ENCODE measurements around the gene ZEB2. TPM values are rescaled to one million over a fixed set of nuclear protein-coding genes. Genes with fewer than 3 reads are reported as not detected.

The ZEB2 gene
- total RNA-seq, 2 experiments from 2014 or later = 19.4 to 20.6 TPM

- POLR2A ChIA-PET = no interaction called here
- H3K4me3 Mint-ChIP-seq = no peak overlapping the region
- no peaks in the 10 kb centered on the region for H3K27me3 Mint-ChIP-seq
- no peaks in the 10 kb centered on the region for H3K9me3 Mint-ChIP-seq
- no peak overlapping the region for H3K27ac Mint-ChIP-seq
- CTCF ChIA-PET = no interaction called here
- H3K4me1 Mint-ChIP-seq = peaks cover 15% of the 10 kb centered on the region
- H3K36me3 Mint-ChIP-seq (ENCODE audit: low read depth) = peaks cover 7% of the 10 kb centered on the region
- no peak for DNase-seq
These were observed 55.2 kb downstream of the ZEB2 start for GRCh38 chr2:144464730-144465129.

GRCh38 chr2:144463266-144463665 lies 56.7 kb downstream of the ZEB2 start:
- ChIA-PET POLR2A (no interaction called here), CTCF (no interaction called here)
- no peaks in the 10 kb centered on the region for H3K27me3 Mint-ChIP-seq
- no peak for DNase-seq
- H3K27ac Mint-ChIP-seq = no peak overlapping the region
- no peaks in the 10 kb centered on the region for H3K9me3 Mint-ChIP-seq
- H3K4me3 Mint-ChIP-seq = no peak overlapping the region
- peaks cover 26% of the 10 kb centered on the region for H3K4me1 Mint-ChIP-seq
- H3K36me3 Mint-ChIP-seq (ENCODE audit: low read depth) = peaks cover 7% of the 10 kb centered on the region

- H3K27me3 Mint-ChIP-seq = no peaks in the 10 kb centered on the region
- no peak overlapping the region for H3K4me3 Mint-ChIP-seq
- no peaks in the 10 kb centered on the region for H3K9me3 Mint-ChIP-seq
- no peak for DNase-seq
- peaks cover 24% of the 10 kb centered on the region for H3K4me1 Mint-ChIP-seq
- ChIA-PET POLR2A (no interaction called here), CTCF (no interaction called here)
- H3K36me3 Mint-ChIP-seq (ENCODE audit: low read depth) = peaks cover 4% of the 10 kb centered on the region
- H3K27ac Mint-ChIP-seq = no peak overlapping the region
These were observed 57.7 kb downstream of the ZEB2 start for GRCh38 chr2:144462266-144462665.

- ChIA-PET CTCF (no interaction called here), POLR2A (no interaction called here)
- H3K27me3 Mint-ChIP-seq = no peaks in the 10 kb centered on the region
- H3K4me3 Mint-ChIP-seq = no peak overlapping the region
- DNase-seq = no peak
- H3K27ac Mint-ChIP-seq = no peak overlapping the region
- no peaks in the 10 kb centered on the region for H3K9me3 Mint-ChIP-seq
- peaks cover 29% of the 10 kb centered on the region for H3K4me1 Mint-ChIP-seq
- H3K36me3 Mint-ChIP-seq (ENCODE audit: low read depth) = peaks cover 4% of the 10 kb centered on the region
These were observed 58.6 kb downstream of the ZEB2 start for GRCh38 chr2:144461308-144461766.

GRCh38 chr2:144460727-144461307 lies 59.1 kb downstream of the ZEB2 start:
- Mint-ChIP-seq H3K4me3 (no peak overlapping the region), H3K36me3 (ENCODE audit: low read depth) (peaks cover 4% of the 10 kb centered on the region), H3K27me3 (no peaks in the 10 kb centered on the region), H3K4me1 (peaks cover 33% of the 10 kb centered on the region), H3K27ac (no peak overlapping the region), H3K9me3 (no peaks in the 10 kb centered on the region)
- ChIA-PET POLR2A (interaction anchor here (0.8 kb wide), 1 partner anchor 10 kb away, joined by 3 read pairs; no protein-coding TSS in a partner anchor), CTCF (no interaction called here)
- DNase-seq = no peak

- ChIA-PET POLR2A (interaction anchor here (0.8 to 1.0 kb wide), 2 partner anchors 9 kb away, joined by 3 read pairs; no protein-coding TSS in a partner anchor), CTCF (interaction anchor here (0.9 kb wide), 1 partner anchor 28 kb away, joined by 3 read pairs; no protein-coding TSS in a partner anchor)
- peak; percentile 46 for DNase-seq
- H3K4me1 Mint-ChIP-seq = peaks cover 42% of the 10 kb centered on the region
- H3K27ac Mint-ChIP-seq = peak overlapping the region; percentile 72
- peaks cover 4% of the 10 kb centered on the region for H3K36me3 Mint-ChIP-seq (ENCODE audit: low read depth)
- no peaks in the 10 kb centered on the region for H3K27me3 Mint-ChIP-seq
- peak overlapping the region; percentile 2 for H3K4me3 Mint-ChIP-seq
- no peaks in the 10 kb centered on the region for H3K9me3 Mint-ChIP-seq
These were observed 60.0 kb downstream of the ZEB2 start for GRCh38 chr2:144459937-144460336.

- no peak for DNase-seq
- H3K9me3 Mint-ChIP-seq = no peaks in the 10 kb centered on the region
- ChIA-PET POLR2A (interaction anchor here (0.8 to 1.0 kb wide), 2 partner anchors 10 to 53 kb away, joined by 3 read pairs; no protein-coding TSS in a partner anchor), CTCF (interaction anchor here (0.9 kb wide), 1 partner anchor 28 kb away, joined by 3 read pairs; no protein-coding TSS in a partner anchor)
- H3K36me3 Mint-ChIP-seq (ENCODE audit: low read depth) = peaks cover 4% of the 10 kb centered on the region
- H3K27ac Mint-ChIP-seq = peak overlapping the region; percentile 72
- peaks cover 48% of the 10 kb centered on the region for H3K4me1 Mint-ChIP-seq
- no peak overlapping the region for H3K4me3 Mint-ChIP-seq
- H3K27me3 Mint-ChIP-seq = no peaks in the 10 kb centered on the region
These were observed 60.6 kb downstream of the ZEB2 start for GRCh38 chr2:144459286-144459685.

GRCh38 chr2:144458541-144458940 lies 61.4 kb downstream of the ZEB2 start:
- ChIA-PET POLR2A (no interaction called here), CTCF (no interaction called here)
- Mint-ChIP-seq H3K4me3 (no peak overlapping the region), H3K27me3 (no peaks in the 10 kb centered on the region), H3K9me3 (no peaks in the 10 kb centered on the region), H3K4me1 (peaks cover 53% of the 10 kb centered on the region), H3K36me3 (ENCODE audit: low read depth) (no peaks in the 10 kb centered on the region), H3K27ac (no peak overlapping the region)
- no peak for DNase-seq

- no peaks in the 10 kb centered on the region for H3K36me3 Mint-ChIP-seq (ENCODE audit: low read depth)
- DNase-seq = no peak
- ChIA-PET CTCF (interaction anchor here (0.7 kb wide), 1 partner anchor 184 kb away, joined by 4 read pairs; no protein-coding TSS in a partner anchor), POLR2A (no interaction called here)
- H3K27ac Mint-ChIP-seq = no peak overlapping the region
- H3K9me3 Mint-ChIP-seq = no peaks in the 10 kb centered on the region
- peaks cover 63% of the 10 kb centered on the region for H3K4me1 Mint-ChIP-seq
- no peak overlapping the region for H3K4me3 Mint-ChIP-seq
- H3K27me3 Mint-ChIP-seq = no peaks in the 10 kb centered on the region
These were observed 63.2 kb downstream of the ZEB2 start for GRCh38 chr2:144456680-144457079.

GRCh38 chr2:144455987-144456386 lies 63.9 kb downstream of the ZEB2 start:
- H3K36me3 Mint-ChIP-seq (ENCODE audit: low read depth) = no peaks in the 10 kb centered on the region
- H3K27ac Mint-ChIP-seq = no peak overlapping the region
- no peaks in the 10 kb centered on the region for H3K9me3 Mint-ChIP-seq
- peaks cover 57% of the 10 kb centered on the region for H3K4me1 Mint-ChIP-seq
- CTCF ChIA-PET = interaction anchor here (0.7 kb wide), 1 partner anchor 184 kb away, joined by 4 read pairs; no protein-coding TSS in a partner anchor
- DNase-seq = no peak
- H3K4me3 Mint-ChIP-seq = no peak overlapping the region
- POLR2A ChIA-PET = no interaction called here
- no peaks in the 10 kb centered on the region for H3K27me3 Mint-ChIP-seq

GRCh38 chr2:144454466-144455287 lies 65.2 kb downstream of the ZEB2 start:
- H3K9me3 Mint-ChIP-seq = no peaks in the 10 kb centered on the region

GRCh38 chr2:144453486-144454158 lies 66.3 kb downstream of the ZEB2 start:
- Mint-ChIP-seq H3K27me3 (no peaks in the 10 kb centered on the region), H3K4me3 (no peak overlapping the region), H3K27ac (peak overlapping the region; percentile 12), H3K36me3 (ENCODE audit: low read depth) (no peaks in the 10 kb centered on the region), H3K4me1 (peaks cover 54% of the 10 kb centered on the region), H3K9me3 (no peaks in the 10 kb centered on the region)
- ChIA-PET POLR2A (no interaction called here), CTCF (no interaction called here)
- DNase-seq = no peak

More at GRCh38 chr2:144454466-144455287, 65.2 kb downstream of the ZEB2 start:
- Mint-ChIP-seq H3K4me3 (peak overlapping the region; percentile 16), H3K4me1 (peaks cover 53% of the 10 kb centered on the region), H3K36me3 (ENCODE audit: low read depth) (no peaks in the 10 kb centered on the region), H3K27ac (peak overlapping the region; percentile 47), H3K27me3 (no peaks in the 10 kb centered on the region)
- ChIA-PET CTCF (no interaction called here), POLR2A (interaction anchor here (1.2 to 1.3 kb wide), 2 partner anchors 61 to 122 kb away, joined by 3 read pairs; a partner anchor contains a TSS)
- peak; percentile 24 for DNase-seq

- Mint-ChIP-seq H3K4me1 (peaks cover 54% of the 10 kb centered on the region), H3K27me3 (no peaks in the 10 kb centered on the region), H3K36me3 (ENCODE audit: low read depth) (no peaks in the 10 kb centered on the region), H3K9me3 (no peaks in the 10 kb centered on the region), H3K4me3 (no peak overlapping the region), H3K27ac (no peak overlapping the region)
- POLR2A ChIA-PET = no interaction called here
- DNase-seq = no peak
- CTCF ChIA-PET = no interaction called here
These were observed 67.0 kb downstream of the ZEB2 start for GRCh38 chr2:144452989-144453336.

All from activated CD4-positive, alpha-beta memory T cell treated with anti-CD3 and anti-CD28 coated beads, Interleukin-2, amount 10 ng/mL, durations not matched to agents 7 days and 5 days (primary cell).